SK-N-SH (cell line): Measurements from ENCODE around the gene LRRC34. TPM values are rescaled to one million over a fixed set of nuclear protein-coding genes. Genes with fewer than 3 reads are reported as not detected.

Experiments used
- CTCF ChIA-PET: fragments of 300-600, 350-600 bp; formaldehyde crosslinking; extraction: SDS; loops from one replicate; lab custom pipeline; 2021; lab: Yijun Ruan, JAX
- POLR2A ChIA-PET: fragments of 350-600 bp; sonication (Branson Sonifier 250); formaldehyde crosslinking; extraction: SDS; loops from one replicate; lab custom pipeline; 2020; ENCODE audit warnings: antibody characterized with exemption, inconsistent platforms; lab: Yijun Ruan, JAX
- DNase-seq: peaks from one replicate; pipeline ENCODE4 v3.0.0; 2012
- H2AFZ ChIP-seq: fragments of 200-600 bp; sonication (generic); 2 replicates; pipeline ENCODE4 v1.8.1; 2016; ENCODE audit warnings: antibody characterized with exemption, mild to moderate bottlenecking, low read depth
- H3F3A ChIP-seq: fragments of 200-600 bp; sonication (generic); replicated peaks from 2 replicates; pipeline ENCODE3; 2016; ENCODE audit warnings: antibody characterized with exemption, mild to moderate bottlenecking; ENCODE audit not compliant: insufficient read depth
- H3K27ac ChIP-seq, 2 experiments: fragments of 200-500 bp in 1 of 2; fragments of 200-600 bp in 1 of 2; sonication (Bioruptor generic) in 1 of 2; sonication (generic), shearing (Covaris generic) in 1 of 2; 2 replicates each; pipeline versions ENCODE4 v1.5.1 to v1.6.1; 2014 to 2016; ENCODE audit warnings: low read depth in 2 of 2, inconsistent platforms in 1 of 2, low read length in 1 of 2, mild to moderate bottlenecking in 1 of 2, mixed read lengths in 1 of 2
- H3K27me3 ChIP-seq: fragments of 200-600 bp; sonication (generic), shearing (Covaris generic); 2 replicates; pipeline ENCODE4 v1.6.1; 2016; ENCODE audit warnings: mixed run types; ENCODE audit not compliant: insufficient read depth
- H3K36me3 ChIP-seq, 2 experiments: fragments of 200-500 bp in 1 of 2; fragments of 200-600 bp in 1 of 2; sonication (Bioruptor generic) in 1 of 2; sonication (generic) in 1 of 2; replicated peaks in 1 of 2; 2 replicates each; pipeline versions ENCODE3 to v1.5.1; 2014 to 2016; ENCODE audit warnings: low read length in 1 of 2, mild to moderate bottlenecking in 1 of 2; ENCODE audit not compliant: insufficient read depth in 2 of 2, control insufficient read depth in 1 of 2
- H3K4me1 ChIP-seq, 2 experiments: fragments of 200-500 bp in 1 of 2; fragments of 200-600 bp in 1 of 2; sonication (Bioruptor generic) in 1 of 2; sonication (generic), shearing (Covaris generic) in 1 of 2; 2 replicates each; pipeline versions ENCODE4 v1.5.1 to v1.6.1; 2014 to 2016; ENCODE audit warnings: low read depth in 1 of 2, low read length in 1 of 2, mixed run types in 1 of 2; ENCODE audit not compliant: insufficient read depth in 2 of 2, control insufficient read depth in 1 of 2
- H3K4me2 ChIP-seq: fragments of 200-600 bp; sonication (generic), shearing (Covaris generic); 2 replicates; pipeline ENCODE4 v1.6.1; 2017; ENCODE audit warnings: mixed run types
- H3K4me3 ChIP-seq, 2 experiments: fragments of 200-500 bp in 1 of 2; fragments of 200-600 bp in 1 of 2; sonication (Bioruptor generic) in 1 of 2; sonication (generic), shearing (Covaris generic) in 1 of 2; 2 replicates each; pipeline versions ENCODE4 v1.5.1 to v1.8.1; 2014 to 2016; ENCODE audit warnings: low read depth in 2 of 2, inconsistent platforms in 1 of 2, low read length in 1 of 2, mild to moderate bottlenecking in 1 of 2, mixed read lengths in 1 of 2, moderate library complexity in 1 of 2
- H3K79me2 ChIP-seq: fragments of 200-600 bp; sonication (generic); 2 replicates; pipeline ENCODE4 v1.8.1; 2017; ENCODE audit warnings: mild to moderate bottlenecking; ENCODE audit not compliant: insufficient read depth
- H3K9ac ChIP-seq: fragments of 200-600 bp; sonication (generic); 2 replicates; pipeline ENCODE4 v1.6.1; 2017; ENCODE audit warnings: mixed run types
- H3K9me2 ChIP-seq: fragments of 200-600 bp; sonication (generic); 2 replicates; pipeline ENCODE4 v1.6.1; 2017; ENCODE audit warnings: mixed run types
- H3K9me3 ChIP-seq: fragments of 200-600 bp; sonication (generic); 2 replicates; pipeline ENCODE4 v1.6.1; 2017; ENCODE audit warnings: mixed run types, mild to moderate bottlenecking, moderate library complexity
- H4K20me1 ChIP-seq: fragments of 200-600 bp; sonication (generic); 2 replicates; pipeline ENCODE4 v1.6.1; 2017; ENCODE audit warnings: mild to moderate bottlenecking, mixed run types; ENCODE audit not compliant: insufficient read depth
- CTCF ChIP-seq: fragments of 200-600 bp; sonication (generic); IDR thresholded peaks from 2 replicates; pipeline ENCODE4 v1.6.1; 2017; ENCODE audit warnings: antibody characterized with exemption, mild to moderate bottlenecking, moderate library complexity
- ELF1 ChIP-seq: IDR thresholded peaks from 2 replicates; pipeline ENCODE4 v1.4.0; 2012
- EZH2phosphoT487 ChIP-seq: fragments of 200-600 bp; sonication (generic); IDR thresholded peaks from 2 replicates; pipeline ENCODE4 v1.6.1; 2017; ENCODE audit warnings: low read depth, mixed run types, mild to moderate bottlenecking, antibody characterized with exemption, moderate library complexity, borderline replicate concordance
- FOXJ3 ChIP-seq: sonication (generic); formaldehyde crosslinking; IDR thresholded peaks from 2 replicates; pipeline ENCODE4 v1.5.1; 2020; ENCODE audit warnings: mild to moderate bottlenecking, missing genetic modification reagents
- FOXM1 ChIP-seq: IDR thresholded peaks from 2 replicates; pipeline ENCODE4 v1.4.0; 2012; ENCODE audit warnings: low read depth, mild to moderate bottlenecking
- GATA2 ChIP-seq: sonication (generic); formaldehyde crosslinking; IDR thresholded peaks from 2 replicates; pipeline ENCODE4 v1.5.0; 2020; ENCODE audit warnings: mild to moderate bottlenecking, missing genetic modification reagents
- JUND ChIP-seq: IDR thresholded peaks from 2 replicates; pipeline ENCODE4 v1.4.0; 2012
- MEF2A ChIP-seq: IDR thresholded peaks from 2 replicates; pipeline ENCODE4 v1.4.0; 2012; ENCODE audit warnings: low read depth, borderline replicate concordance
- MXI1 ChIP-seq: IDR thresholded peaks from 2 replicates; pipeline ENCODE4 v1.6.1; 2012; ENCODE audit warnings: mild to moderate bottlenecking, low read depth, low read length, improper control_type of control experiment
- POLR2AphosphoS5 ChIP-seq: IDR thresholded peaks from 2 replicates; pipeline ENCODE4 v1.6.1; 2012; ENCODE audit warnings: low read depth, low read length
- RXRA ChIP-seq: IDR thresholded peaks from 2 replicates; pipeline ENCODE4 v1.4.0; 2012; ENCODE audit warnings: low read depth, mild to moderate bottlenecking, borderline replicate concordance
- TEAD4 ChIP-seq: IDR thresholded peaks from 2 replicates; pipeline ENCODE4 v1.4.0; 2012; ENCODE audit warnings: mild to moderate bottlenecking, borderline replicate concordance; ENCODE audit not compliant: insufficient read depth
- YY1 ChIP-seq: IDR thresholded peaks from 2 replicates; pipeline ENCODE4 v1.4.0; 2012; ENCODE audit warnings: low read depth, mild to moderate bottlenecking
- WGBS: methylation state at CpG from one replicate; pipeline ENCODE4 v1.1.6; 2017; ENCODE audit warnings: low lambda C conversion rate; 5-methylcytosine and 5-hydroxymethylcytosine counted together
- polyA plus RNA-seq, 3 experiments: library from polyadenylated mRNA; depleted of rRNA; stranded (reverse); fragments of >200 nt; gene quantifications; 2 replicates each; pipeline ENCODE4 v1.2.3, GENCODE V29; 2012
- TF ChIP-seq, protein P1 (sequence below): IDR thresholded peaks from 2 replicates; pipeline ENCODE4 v1.6.1; 2012; ENCODE audit warnings: mild to moderate bottlenecking, low read depth, low read length, moderate library complexity
- TF ChIP-seq, protein P2 (sequence below): IDR thresholded peaks from 2 replicates; pipeline ENCODE4 v1.4.0; 2012; ENCODE audit warnings: low read depth
- TF ChIP-seq, protein P3 (sequence below): fragments of 150-350 bp; IDR thresholded peaks from 2 replicates; pipeline ENCODE4 v1.6.1; 2017; ENCODE audit warnings: antibody characterized with exemption, low read length, low read depth, borderline replicate concordance

The LRRC34 gene
- polyA plus RNA-seq, 1 of the 3 experiments (the other 2 are of a cell fraction): 1.6 TPM

DNA sequence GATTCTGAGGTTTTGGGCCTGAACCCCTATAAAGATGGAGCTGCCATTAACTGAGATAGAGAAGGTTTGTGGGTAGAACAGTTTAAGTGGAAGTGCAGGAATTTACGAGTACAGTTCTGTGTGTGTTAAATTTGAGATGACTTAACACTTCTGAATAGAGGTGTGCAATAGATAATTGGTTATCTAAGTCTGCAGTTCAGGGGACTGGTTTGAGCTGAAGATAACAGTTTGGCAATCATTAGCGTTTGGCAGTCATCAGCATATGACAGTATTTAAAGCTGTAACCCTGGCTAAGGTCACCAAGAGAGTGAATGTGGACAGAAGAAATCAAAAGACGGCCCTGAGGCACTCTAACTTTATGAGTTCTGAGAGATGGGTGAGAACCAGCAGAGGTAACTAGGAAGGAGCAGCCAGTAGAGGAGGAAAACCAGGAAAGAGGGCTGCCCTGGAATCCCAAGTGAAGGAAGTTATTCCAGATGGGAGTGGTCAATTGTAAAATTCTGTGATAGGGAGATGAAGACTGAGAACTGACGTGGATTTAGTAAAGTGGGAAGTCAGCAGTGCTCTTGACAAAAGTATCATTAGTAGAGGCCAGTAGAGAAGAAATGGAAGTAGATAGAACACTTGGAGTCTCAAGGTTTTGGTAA lies 31.4 kb downstream of the LRRC34 start:
- POLR2A ChIA-PET: interaction anchor here (0.6 kb wide), 1 partner anchor 10 kb away, joined by 4 read pairs; no protein-coding TSS in a partner anchor
- peaks cover 37% of the 10 kb centered on the region for H3K79me2 ChIP-seq
- peaks cover 87 to 93% of the 10 kb centered on the region in 2 experiments for H3K36me3 ChIP-seq
- TF ChIP-seq GATA2 (CRISPR knock-in tag): no peak
- TF ChIP-seq, protein P1, sequence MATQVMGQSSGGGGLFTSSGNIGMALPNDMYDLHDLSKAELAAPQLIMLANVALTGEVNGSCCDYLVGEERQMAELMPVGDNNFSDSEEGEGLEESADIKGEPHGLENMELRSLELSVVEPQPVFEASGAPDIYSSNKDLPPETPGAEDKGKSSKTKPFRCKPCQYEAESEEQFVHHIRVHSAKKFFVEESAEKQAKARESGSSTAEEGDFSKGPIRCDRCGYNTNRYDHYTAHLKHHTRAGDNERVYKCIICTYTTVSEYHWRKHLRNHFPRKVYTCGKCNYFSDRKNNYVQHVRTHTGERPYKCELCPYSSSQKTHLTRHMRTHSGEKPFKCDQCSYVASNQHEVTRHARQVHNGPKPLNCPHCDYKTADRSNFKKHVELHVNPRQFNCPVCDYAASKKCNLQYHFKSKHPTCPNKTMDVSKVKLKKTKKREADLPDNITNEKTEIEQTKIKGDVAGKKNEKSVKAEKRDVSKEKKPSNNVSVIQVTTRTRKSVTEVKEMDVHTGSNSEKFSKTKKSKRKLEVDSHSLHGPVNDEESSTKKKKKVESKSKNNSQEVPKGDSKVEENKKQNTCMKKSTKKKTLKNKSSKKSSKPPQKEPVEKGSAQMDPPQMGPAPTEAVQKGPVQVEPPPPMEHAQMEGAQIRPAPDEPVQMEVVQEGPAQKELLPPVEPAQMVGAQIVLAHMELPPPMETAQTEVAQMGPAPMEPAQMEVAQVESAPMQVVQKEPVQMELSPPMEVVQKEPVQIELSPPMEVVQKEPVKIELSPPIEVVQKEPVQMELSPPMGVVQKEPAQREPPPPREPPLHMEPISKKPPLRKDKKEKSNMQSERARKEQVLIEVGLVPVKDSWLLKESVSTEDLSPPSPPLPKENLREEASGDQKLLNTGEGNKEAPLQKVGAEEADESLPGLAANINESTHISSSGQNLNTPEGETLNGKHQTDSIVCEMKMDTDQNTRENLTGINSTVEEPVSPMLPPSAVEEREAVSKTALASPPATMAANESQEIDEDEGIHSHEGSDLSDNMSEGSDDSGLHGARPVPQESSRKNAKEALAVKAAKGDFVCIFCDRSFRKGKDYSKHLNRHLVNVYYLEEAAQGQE: no peak
- TF ChIP-seq, protein P2, sequence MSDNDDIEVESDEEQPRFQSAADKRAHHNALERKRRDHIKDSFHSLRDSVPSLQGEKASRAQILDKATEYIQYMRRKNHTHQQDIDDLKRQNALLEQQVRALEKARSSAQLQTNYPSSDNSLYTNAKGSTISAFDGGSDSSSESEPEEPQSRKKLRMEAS: no peak
- TF ChIP-seq TEAD4: no peak
- TF ChIP-seq CTCF: no peak
- no peak for TF ChIP-seq ELF1
- no peak for TF ChIP-seq FOXJ3 (CRISPR knock-in tag)
- no peak for TF ChIP-seq JUND
- TF ChIP-seq, protein P3, sequence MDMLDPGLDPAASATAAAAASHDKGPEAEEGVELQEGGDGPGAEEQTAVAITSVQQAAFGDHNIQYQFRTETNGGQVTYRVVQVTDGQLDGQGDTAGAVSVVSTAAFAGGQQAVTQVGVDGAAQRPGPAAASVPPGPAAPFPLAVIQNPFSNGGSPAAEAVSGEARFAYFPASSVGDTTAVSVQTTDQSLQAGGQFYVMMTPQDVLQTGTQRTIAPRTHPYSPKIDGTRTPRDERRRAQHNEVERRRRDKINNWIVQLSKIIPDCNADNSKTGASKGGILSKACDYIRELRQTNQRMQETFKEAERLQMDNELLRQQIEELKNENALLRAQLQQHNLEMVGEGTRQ: no peak
- TF ChIP-seq POLR2AphosphoS5: no peak
- no peak for TF ChIP-seq YY1
- TF ChIP-seq EZH2phosphoT487: no peak
- TF ChIP-seq RXRA: no peak
- no peak for TF ChIP-seq MEF2A
- no peak for TF ChIP-seq FOXM1
- TF ChIP-seq MXI1: no peak
- TF ChIP-seq, all 33 proteins: peak for 0
- Histone ChIP-seq H3K4me2 (no peak overlapping the region), H3K9me3 (no peaks in the 10 kb centered on the region), H3K27ac (no peak overlapping the region), H2AFZ (no peak overlapping the region), H4K20me1 (no peaks in the 10 kb centered on the region), H3F3A (peaks cover 6% of the 10 kb centered on the region), H3K4me1 (no peaks in the 10 kb centered on the region; a peak in 1 of 4 replicates), H3K9ac (no peak overlapping the region), H3K4me3 (no peak overlapping the region), H3K27me3 (no peaks in the 10 kb centered on the region), H3K9me2 (no peaks in the 10 kb centered on the region)
- DNase-seq: no peak
- CTCF ChIA-PET: no interaction called here
- WGBS: 95% methylated on average over 4 of the region's 4 CpGs
